Astrocyte (in vitro differentiated cells and primary cell): ENCODE measurements around the gene HOGA1. TPM values are rescaled to one million over a fixed set of nuclear protein-coding genes. Genes with fewer than 3 reads are reported as not detected.
A peak's percentile ranks its signal among the peaks of the same experiment; 100 is the strongest.
"Not testable (repeated sequence)": the region's sequence is repeated elsewhere in the genome, so short reads cannot be mapped to it uniquely, and the experiment has no call there.

Source experiments
- DNase-seq: peaks from one replicate; pipeline ENCODE4 v3.0.0-alpha.2; 2010; ENCODE audit warnings: low read depth
- FAIRE-seq: peaks from 2 replicates; lab custom pipeline; 2011; peaks lifted over from hg19 to GRCh38; lab: Jason Lieb, UNC
- H2AFZ ChIP-seq: 2 replicates; pipeline ENCODE4 v1.6.0; 2012; ENCODE audit warnings: low read depth, low read length, inconsistent platforms
- H3K27ac ChIP-seq: 2 replicates; pipeline ENCODE4 v1.5.1; 2011; ENCODE audit warnings: low read depth, low read length, inconsistent platforms
- H3K27me3 ChIP-seq: 2 replicates; pipeline ENCODE4 v1.6.0; 2011; ENCODE audit warnings: low read length, inconsistent platforms; ENCODE audit not compliant: insufficient read depth
- H3K36me3 ChIP-seq: 2 replicates; pipeline ENCODE4 v1.5.1; 2011; ENCODE audit warnings: low read length, inconsistent platforms; ENCODE audit not compliant: insufficient read depth
- H3K4me1 ChIP-seq: 2 replicates; pipeline ENCODE4 v1.5.1; 2011; ENCODE audit warnings: low read length, inconsistent platforms; ENCODE audit not compliant: insufficient read depth
- H3K4me2 ChIP-seq: 2 replicates; pipeline ENCODE4 v1.6.0; 2012; ENCODE audit warnings: low read length, inconsistent platforms
- H3K4me3 ChIP-seq: 2 replicates; pipeline ENCODE4 v1.5.1; 2011; ENCODE audit warnings: low read depth, mild to moderate bottlenecking, low read length, inconsistent platforms; ENCODE audit not compliant: insufficient read depth
- H3K79me2 ChIP-seq: 2 replicates; pipeline ENCODE4 v1.6.0; 2012; ENCODE audit warnings: mild to moderate bottlenecking, low read length, inconsistent platforms; ENCODE audit not compliant: insufficient read depth
- H3K9ac ChIP-seq: 2 replicates; pipeline ENCODE4 v1.6.0; 2012; ENCODE audit warnings: mild to moderate bottlenecking, low read length, inconsistent platforms
- H3K9me3 ChIP-seq: 2 replicates; pipeline ENCODE4 v1.5.1; 2012; ENCODE audit warnings: low read depth, mild to moderate bottlenecking, low read length, inconsistent platforms; ENCODE audit not compliant: insufficient read depth
- H4K20me1 ChIP-seq: 2 replicates; pipeline ENCODE4 v1.6.0; 2012; ENCODE audit warnings: low read length, inconsistent platforms; ENCODE audit not compliant: insufficient read depth
- H3K27ac Mint-ChIP-seq: one replicate; pipeline ENCODE4 v1.8.0; 2021; ENCODE audit warnings: mild to moderate bottlenecking, mixed read lengths; ENCODE audit not compliant: unreplicated experiment
- H3K27me3 Mint-ChIP-seq: one replicate; pipeline ENCODE4 v1.8.0; 2021; ENCODE audit warnings: low read depth, mixed read lengths; ENCODE audit not compliant: unreplicated experiment
- H3K36me3 Mint-ChIP-seq: one replicate; pipeline ENCODE4 v1.8.0; 2021; ENCODE audit warnings: low read depth, mixed read lengths; ENCODE audit not compliant: unreplicated experiment
- H3K4me1 Mint-ChIP-seq: one replicate; pipeline ENCODE4 v1.8.0; 2021; ENCODE audit warnings: low read depth, mixed read lengths; ENCODE audit not compliant: unreplicated experiment
- H3K4me3 Mint-ChIP-seq: one replicate; pipeline ENCODE4 v1.8.0; 2021; ENCODE audit warnings: mild to moderate bottlenecking, moderate library complexity, mixed read lengths; ENCODE audit not compliant: unreplicated experiment
- H3K9me3 Mint-ChIP-seq: one replicate; pipeline ENCODE4 v1.8.0; 2021; ENCODE audit warnings: mild to moderate bottlenecking, mixed read lengths; ENCODE audit not compliant: unreplicated experiment
- EZH2 ChIP-seq: IDR thresholded peaks from 2 replicates; pipeline ENCODE4 v1.6.1; 2012; ENCODE audit warnings: mild to moderate bottlenecking, low read length, inconsistent platforms; ENCODE audit not compliant: insufficient read depth
- total RNA-seq: library from RNA; stranded (reverse); gene quantifications from 2 replicates; pipeline ENCODE4 v1.2.1, GENCODE V29; 2021
- TF ChIP-seq, protein P1 (sequence below): IDR thresholded peaks from 2 replicates; pipeline ENCODE4 v1.5.1; 2011; ENCODE audit warnings: low read depth, mild to moderate bottlenecking, inconsistent platforms, low read length, moderate library complexity; ENCODE audit not compliant: insufficient read depth

Gene HOGA1
- total RNA-seq, 1 donor from 2014 or later, result 0.23 TPM

DNA sequence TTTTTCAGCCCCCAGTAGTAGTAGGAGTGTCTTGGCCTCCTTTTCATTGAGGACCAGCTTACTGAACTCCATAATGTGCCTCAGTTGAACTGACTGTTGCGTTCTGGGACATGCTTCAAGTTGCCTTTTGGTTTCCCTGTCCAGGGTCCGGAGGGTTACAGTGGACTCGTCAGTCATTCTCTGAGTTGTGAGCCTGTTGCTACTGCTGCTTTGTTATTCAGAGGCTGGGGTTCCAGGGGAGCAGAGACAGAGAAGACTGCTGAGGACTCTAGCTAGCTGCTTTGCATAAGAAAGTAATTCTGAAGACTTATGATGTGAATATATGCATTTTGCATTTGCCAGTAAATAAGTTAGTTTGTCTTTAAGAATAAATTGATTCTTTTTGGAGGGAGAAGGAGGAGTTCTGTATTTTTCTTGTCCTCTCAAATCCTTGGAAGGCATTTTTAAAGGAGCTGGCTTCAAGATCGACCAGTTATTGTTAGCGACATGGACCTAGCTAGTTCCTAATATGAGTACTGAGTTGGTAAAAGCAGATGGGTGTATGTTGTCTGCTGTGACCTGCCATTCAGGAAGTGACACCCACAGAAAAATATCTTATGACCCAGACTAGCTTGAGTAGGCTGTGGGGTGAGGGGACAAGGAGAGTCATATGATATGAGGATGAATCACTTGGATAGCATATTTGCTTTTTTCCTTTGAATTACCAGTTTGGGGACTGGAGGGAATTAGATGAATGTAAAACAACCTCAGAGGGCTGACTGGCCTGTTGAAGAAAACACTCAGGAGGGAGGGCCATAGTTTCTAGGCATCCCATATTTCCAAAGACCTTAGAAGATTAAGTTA is 64.6 kb downstream of the HOGA1 start:
- TF ChIP-seq EZH2, result no peak
- TF ChIP-seq, protein P1, sequence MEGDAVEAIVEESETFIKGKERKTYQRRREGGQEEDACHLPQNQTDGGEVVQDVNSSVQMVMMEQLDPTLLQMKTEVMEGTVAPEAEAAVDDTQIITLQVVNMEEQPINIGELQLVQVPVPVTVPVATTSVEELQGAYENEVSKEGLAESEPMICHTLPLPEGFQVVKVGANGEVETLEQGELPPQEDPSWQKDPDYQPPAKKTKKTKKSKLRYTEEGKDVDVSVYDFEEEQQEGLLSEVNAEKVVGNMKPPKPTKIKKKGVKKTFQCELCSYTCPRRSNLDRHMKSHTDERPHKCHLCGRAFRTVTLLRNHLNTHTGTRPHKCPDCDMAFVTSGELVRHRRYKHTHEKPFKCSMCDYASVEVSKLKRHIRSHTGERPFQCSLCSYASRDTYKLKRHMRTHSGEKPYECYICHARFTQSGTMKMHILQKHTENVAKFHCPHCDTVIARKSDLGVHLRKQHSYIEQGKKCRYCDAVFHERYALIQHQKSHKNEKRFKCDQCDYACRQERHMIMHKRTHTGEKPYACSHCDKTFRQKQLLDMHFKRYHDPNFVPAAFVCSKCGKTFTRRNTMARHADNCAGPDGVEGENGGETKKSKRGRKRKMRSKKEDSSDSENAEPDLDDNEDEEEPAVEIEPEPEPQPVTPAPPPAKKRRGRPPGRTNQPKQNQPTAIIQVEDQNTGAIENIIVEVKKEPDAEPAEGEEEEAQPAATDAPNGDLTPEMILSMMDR, result no peak
- Mint-ChIP-seq H3K4me3 (peak overlapping the region; percentile 70), H3K36me3 (peaks cover 21% of the 10 kb centered on the region)

DNA sequence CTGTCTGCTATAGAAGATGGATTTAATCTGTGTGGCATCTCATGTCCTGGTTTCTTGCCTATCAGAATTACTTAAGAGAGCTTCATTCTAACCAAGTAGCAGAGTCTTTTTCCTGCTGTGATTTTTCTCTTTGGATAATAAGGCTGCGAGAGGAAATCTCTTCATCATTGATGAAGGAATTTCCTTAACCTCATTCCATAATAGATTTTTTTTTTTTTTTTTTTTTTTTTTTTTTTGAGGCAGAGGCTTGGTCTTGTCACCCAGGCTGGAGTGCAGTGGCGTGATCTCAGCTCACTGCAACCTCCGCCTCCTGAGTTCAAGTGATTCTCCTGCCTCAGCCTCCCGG is 65.2 kb downstream of the HOGA1 start:
- Histone ChIP-seq H3K36me3 (peaks cover 27% of the 10 kb centered on the region), H3K79me2 (peaks cover 43% of the 10 kb centered on the region), H3K4me1 (peaks cover 20% of the 10 kb centered on the region), H3K9ac (peak overlapping the region; percentile 59), H3K27ac (peak overlapping the region; percentile 85), H3K4me2 (peak overlapping the region; percentile 72)
- not testable (repeated sequence) for FAIRE-seq, H3K4me3 ChIP-seq, H3K9me3 Mint-ChIP-seq, H3K27me3 Mint-ChIP-seq, H3K9me3 ChIP-seq, H3K27me3 ChIP-seq, H2AFZ ChIP-seq, H4K20me1 ChIP-seq, DNase-seq
- peaks cover 24% of the 10 kb centered on the region for H3K36me3 Mint-ChIP-seq
- H3K27ac Mint-ChIP-seq, result peak overlapping the region; percentile 97
- H3K4me1 Mint-ChIP-seq, result peaks cover 25% of the 10 kb centered on the region
- H3K4me3 Mint-ChIP-seq, result peak overlapping the region; percentile 70

More for the DNA sequence above, 64.6 kb downstream of the HOGA1 start:
- peak overlapping the region; percentile 97 for H3K27ac Mint-ChIP-seq
- H3K4me3 ChIP-seq, result peak overlapping the region; percentile 23
- H2AFZ ChIP-seq, result peak overlapping the region; percentile 22
- peak overlapping the region; percentile 72 for H3K4me2 ChIP-seq
- DNase-seq, result peak; percentile 95
- H3K9ac ChIP-seq, result peak overlapping the region; percentile 59
- H4K20me1 ChIP-seq, result peaks cover 2% of the 10 kb centered on the region
- H3K27me3 ChIP-seq, result no peaks in the 10 kb centered on the region
- H3K36me3 ChIP-seq, result peaks cover 25% of the 10 kb centered on the region
- H3K9me3 ChIP-seq, result no peaks in the 10 kb centered on the region
- peak overlapping the region; percentile 85 for H3K27ac ChIP-seq
- no peaks in the 10 kb centered on the region for H3K9me3 Mint-ChIP-seq
- peaks cover 20% of the 10 kb centered on the region for H3K4me1 ChIP-seq
- peaks cover 25% of the 10 kb centered on the region for H3K4me1 Mint-ChIP-seq
- peak; percentile 89 for FAIRE-seq
- no peaks in the 10 kb centered on the region for H3K27me3 Mint-ChIP-seq
- H3K79me2 ChIP-seq, result peaks cover 45% of the 10 kb centered on the region

DNA sequence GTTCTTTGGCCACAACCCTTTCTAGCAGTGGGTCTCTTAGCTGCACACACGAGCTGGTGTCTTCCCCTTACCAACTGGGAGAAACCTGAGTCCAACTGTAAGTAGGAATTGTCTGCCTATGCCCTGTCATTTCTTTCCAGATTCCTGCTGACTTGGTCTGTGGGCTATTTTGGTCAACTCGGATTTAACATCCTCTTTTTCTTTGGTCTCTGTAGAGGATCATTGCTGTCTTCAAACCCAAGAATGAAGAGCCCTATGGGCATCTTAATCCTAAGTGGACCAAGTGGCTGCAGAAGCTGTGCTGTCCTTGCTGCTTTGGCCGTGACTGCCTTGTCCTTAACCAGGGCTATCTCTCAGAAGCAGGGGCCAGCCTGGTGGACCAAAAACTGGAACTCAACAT is 66.5 kb downstream of the HOGA1 start:
- H3K27ac Mint-ChIP-seq, result no peak overlapping the region
- Histone ChIP-seq H3K27me3 (no peaks in the 10 kb centered on the region), H3K9me3 (no peaks in the 10 kb centered on the region), H3K9ac (no peak overlapping the region), H3K4me3 (no peak overlapping the region), H3K4me2 (no peak overlapping the region), H4K20me1 (no peaks in the 10 kb centered on the region), H3K79me2 (peaks cover 35% of the 10 kb centered on the region), H3K4me1 (peaks cover 20% of the 10 kb centered on the region), H3K27ac (no peak overlapping the region), H2AFZ (no peak overlapping the region), H3K36me3 (peaks cover 21% of the 10 kb centered on the region)
- peaks cover 16% of the 10 kb centered on the region for H3K36me3 Mint-ChIP-seq
- no peak overlapping the region for H3K4me3 Mint-ChIP-seq
- no peak for FAIRE-seq
- H3K4me1 Mint-ChIP-seq, result peaks cover 25% of the 10 kb centered on the region
- no peaks in the 10 kb centered on the region for H3K27me3 Mint-ChIP-seq
- DNase-seq, result no peak
- TF ChIP-seq, protein P1, result no peak
- TF ChIP-seq EZH2, result no peak
- H3K9me3 Mint-ChIP-seq, result no peaks in the 10 kb centered on the region
